Activated CD8-positive, alpha-beta T cell treated with anti-CD3 and anti-CD28 coated beads for 36 hours (primary cell): Measurements from ENCODE around the gene FLT4. TPM values are rescaled to one million over a fixed set of nuclear protein-coding genes. Genes with fewer than 3 reads are reported as not detected.

ENCODE experiments used
- ATAC-seq: fragments of 200-7000 bp; cut with Tn5 transposase; one replicate; pipeline ENCODE4 v1.10.0; 2021; ENCODE audit warnings: mild to moderate bottlenecking, moderate library complexity
- CTCF ChIA-PET: fragments of 350-600 bp; sonication (Branson Sonifier 250); formaldehyde crosslinking; loops from one replicate; lab custom pipeline; 2021; ENCODE audit warnings: antibody characterized with exemption; lab: Charles Lee
- POLR2A ChIA-PET: fragments of 350-600 bp; sonication (Branson Sonifier 250); formaldehyde crosslinking; loops from one replicate; lab custom pipeline; 2021; ENCODE audit warnings: antibody characterized with exemption; lab: Charles Lee
- DNase-seq: peaks from one replicate; pipeline ENCODE4 v3.0.0-alpha.2; 2020
- H3K27ac Mint-ChIP-seq: one replicate; pipeline ENCODE4 v1.8.0; 2021; ENCODE audit warnings: mild to moderate bottlenecking, mixed read lengths
- H3K27me3 Mint-ChIP-seq: one replicate; pipeline ENCODE4 v1.8.0; 2021; ENCODE audit warnings: mixed read lengths
- H3K36me3 Mint-ChIP-seq: one replicate; pipeline ENCODE4 v1.8.0; 2021; ENCODE audit warnings: low read depth, mixed read lengths
- H3K4me1 Mint-ChIP-seq: one replicate; pipeline ENCODE4 v1.8.0; 2021; ENCODE audit warnings: low read depth, mixed read lengths
- H3K4me3 Mint-ChIP-seq: one replicate; pipeline ENCODE4 v1.8.0; 2021; ENCODE audit warnings: mild to moderate bottlenecking, moderate library complexity, mixed read lengths
- H3K9me3 Mint-ChIP-seq: one replicate; pipeline ENCODE4 v1.8.0; 2021; ENCODE audit warnings: mixed read lengths
- CTCF ChIP-seq: fragments of 200-600 bp; IDR thresholded peaks from one replicate; pipeline ENCODE4 v1.8.0; 2022; ENCODE audit warnings: antibody characterized with exemption, mild to moderate bottlenecking
- intact Hi-C: fragments of 100-400 bp; cut with micrococcal nuclease; formaldehyde crosslinking; loops from one replicate; pipeline ENCODE4 v1.10.0; 2022
- total RNA-seq, 2 experiments: library from RNA; stranded (reverse); gene quantifications; one replicate each; pipeline ENCODE4 v1.2.3, GENCODE V29; 2021

FLT4 gene
- total RNA-seq, 2 experiments from 2014 or later = 3.3 to 4.4 TPM

GRCh38 chr5:180639741-180640610, 9.4 kb downstream of the FLT4 start:
- Mint-ChIP-seq H3K27me3 (no peaks in the 10 kb centered on the region), H3K9me3 (no peaks in the 10 kb centered on the region), H3K4me1 (no peaks in the 10 kb centered on the region), H3K36me3 (no peaks in the 10 kb centered on the region), H3K27ac (no peak overlapping the region), H3K4me3 (no peak overlapping the region)
- ChIA-PET CTCF (no interaction called here), POLR2A (no interaction called here)
- TF ChIP-seq CTCF = no peak
- DNase-seq = no peak
- no peak for ATAC-seq
- intact Hi-C loops = no loop called here

- Mint-ChIP-seq H3K4me3 (no peak overlapping the region), H3K27ac (no peak overlapping the region), H3K36me3 (no peaks in the 10 kb centered on the region), H3K9me3 (no peaks in the 10 kb centered on the region), H3K27me3 (no peaks in the 10 kb centered on the region), H3K4me1 (no peaks in the 10 kb centered on the region)
- intact Hi-C loops = no loop called here
- TF ChIP-seq CTCF = no peak
- ChIA-PET POLR2A (no interaction called here), CTCF (no interaction called here)
- DNase-seq (no peak), ATAC-seq (no peak)
These were observed 10.1 kb downstream of the FLT4 start for GRCh38 chr5:180639287-180639686.

GRCh38 chr5:180637962-180638680, 11.3 kb downstream of the FLT4 start:
- no peak for TF ChIP-seq CTCF
- ATAC-seq (no peak), DNase-seq (no peak)
- CTCF ChIA-PET = no interaction called here
- H3K27ac Mint-ChIP-seq = no peak overlapping the region
- intact Hi-C loops = no loop called here
- H3K4me3 Mint-ChIP-seq = no peak overlapping the region
- no peaks in the 10 kb centered on the region for H3K4me1 Mint-ChIP-seq
- POLR2A ChIA-PET = no interaction called here
- H3K36me3 Mint-ChIP-seq = no peaks in the 10 kb centered on the region
- no peaks in the 10 kb centered on the region for H3K9me3 Mint-ChIP-seq
- no peaks in the 10 kb centered on the region for H3K27me3 Mint-ChIP-seq

- Mint-ChIP-seq H3K36me3 (no peaks in the 10 kb centered on the region), H3K27ac (no peak overlapping the region), H3K4me1 (no peaks in the 10 kb centered on the region), H3K4me3 (no peak overlapping the region), H3K9me3 (no peaks in the 10 kb centered on the region), H3K27me3 (no peaks in the 10 kb centered on the region)
- CTCF ChIA-PET = interaction anchor here (1.8 kb wide), 1 partner anchor 17 kb away, joined by 7 read pairs; no protein-coding TSS in a partner anchor
- POLR2A ChIA-PET = no interaction called here
- intact Hi-C loops = no loop called here
- TF ChIP-seq CTCF = no peak
- DNase-seq = no peak
- no peak for ATAC-seq
These were observed 12.9 kb downstream of the FLT4 start for GRCh38 chr5:180636403-180637075.
